K562 (cell line): ENCODE measurements around the gene SLC12A9. TPM values are rescaled to one million over a fixed set of nuclear protein-coding genes. Genes with fewer than 3 reads are reported as not detected.

Source experiments
- CREB3 ChIP-seq: fragments of 450-650 bp; conservative IDR thresholded peaks from 2 replicates; pipeline ENCODE4 v1.6.1; 2016; ENCODE audit warnings: missing genetic modification characterization, low read depth, mild to moderate bottlenecking, missing compliant biosample characterization, moderate library complexity
- GATAD2B ChIP-seq: fragments of 450-650 bp; IDR thresholded peaks from 2 replicates; pipeline ENCODE4 v1.6.1; 2017; ENCODE audit warnings: mild to moderate bottlenecking, borderline replicate concordance
- HDAC2 ChIP-seq: fragments of 450-650 bp; IDR thresholded peaks from 2 replicates; pipeline ENCODE4 v1.6.1; 2016; ENCODE audit warnings: mild to moderate bottlenecking
- HMG20A ChIP-seq: fragments of 450-650 bp; formaldehyde crosslinking; conservative IDR thresholded peaks from 2 replicates; pipeline ENCODE4 v1.4.0; 2020; ENCODE audit warnings: mild to moderate bottlenecking, mixed read lengths
- KLF13 ChIP-seq: fragments of 450-650 bp; IDR thresholded peaks from 2 replicates; pipeline ENCODE4 v1.6.1; 2016; ENCODE audit warnings: missing genetic modification characterization, low read depth, mild to moderate bottlenecking, missing compliant biosample characterization, moderate library complexity, borderline replicate concordance
- MXI1 ChIP-seq: IDR thresholded peaks from 2 replicates; pipeline ENCODE4 v1.6.1; 2011; ENCODE audit warnings: low read depth, mild to moderate bottlenecking, improper control_type of control experiment, low read length
- NFIX ChIP-seq: fragments of 250-450 bp; sonication (Bioruptor Pico); IDR thresholded peaks from 2 replicates; pipeline ENCODE4 v1.4.0; 2020; ENCODE audit warnings: low read depth, mild to moderate bottlenecking, moderate library complexity
- PHF8 ChIP-seq: fragments of 200-600 bp; sonication (generic); IDR thresholded peaks from 2 replicates; pipeline ENCODE4 v1.6.1; 2012; ENCODE audit warnings: mixed run types, mild to moderate bottlenecking, inconsistent platforms, low read length, moderate library complexity, borderline replicate concordance
- PML ChIP-seq: IDR thresholded peaks from 2 replicates; pipeline ENCODE4 v1.6.1; 2012; ENCODE audit warnings: low read length, inconsistent platforms
- RBM15 ChIP-seq: fragments of 200-400 bp; formaldehyde crosslinking; IDR thresholded peaks from 2 replicates; pipeline ENCODE4 v1.6.1; 2018; ENCODE audit warnings: mild to moderate bottlenecking, low read length, moderate library complexity; ENCODE audit not compliant: insufficient read depth
- RHOXF2B ChIP-seq: fragments of 250-450 bp; sonication (Bioruptor Pico); conservative IDR thresholded peaks from 2 replicates; pipeline ENCODE4 v1.5.1; 2021
- RREB1 ChIP-seq: fragments of 250-450 bp; sonication (Bioruptor Pico); IDR thresholded peaks from 2 replicates; pipeline ENCODE4 v1.4.0; 2020
- SOX6 ChIP-seq: fragments of 450-650 bp; IDR thresholded peaks from 2 replicates; pipeline ENCODE4 v1.6.1; 2014; ENCODE audit warnings: mild to moderate bottlenecking
- TARDBP ChIP-seq: fragments of 450-650 bp; IDR thresholded peaks from 2 replicates; pipeline ENCODE4 v1.6.1; 2016
- TBP ChIP-seq: optimal IDR thresholded peaks from 2 replicates; pipeline ENCODE3; 2011; ENCODE audit warnings: low read depth, low read length, improper control_type of control experiment
- TEAD2 ChIP-seq: fragments of 450-650 bp; IDR thresholded peaks from 2 replicates; pipeline ENCODE4 v1.6.1; 2016; ENCODE audit warnings: missing genetic modification characterization, control low read depth, missing compliant biosample characterization
- TFAP4 ChIP-seq: sonication (generic); formaldehyde crosslinking; IDR thresholded peaks from 2 replicates; pipeline ENCODE4 v1.8.0; 2022; ENCODE audit warnings: missing genetic modification reagents, mild to moderate bottlenecking, moderate library complexity, borderline replicate concordance
- TOE1 ChIP-seq, 2 experiments: fragments of 450-650 bp in 1 of 2; sonication (generic) in 1 of 2; formaldehyde crosslinking in 1 of 2; IDR thresholded peaks; 2 replicates each; pipeline versions ENCODE4 v1.7.1 to v1.8.0; 2016 to 2022; ENCODE audit warnings: borderline replicate concordance in 2 of 2, mild to moderate bottlenecking in 2 of 2, antibody characterized with exemption in 1 of 2, inconsistent platforms in 1 of 2, low read depth in 1 of 2, missing genetic modification reagents in 1 of 2, moderate library complexity in 1 of 2
- ZNF316 ChIP-seq: fragments of 450-650 bp; IDR thresholded peaks from 2 replicates; pipeline ENCODE4 v1.6.1; 2016
- ZNF589 ChIP-seq: fragments of 200-800 bp; sonication (Bioruptor generic); IDR thresholded peaks from 2 replicates; pipeline ENCODE4 v1.6.1; 2016; ENCODE audit warnings: low read depth, missing genetic modification characterization, missing compliant biosample characterization
- polyA plus RNA-seq, 8 experiments: library from polyadenylated mRNA; depleted of rRNA in 4 of 8; stranded (reverse) in 5 of 8; unstranded in 3 of 8; fragments of >200 nt; fragmentation: Nextera tagmentation in 2 of 8; fragmentation: Illumina TruSeq in 1 of 8; extraction: Ambion mirVana in 2 of 8; extraction: Trizol in 1 of 8; gene quantifications; 2 replicates each; pipeline versions ENCODE4 v1.2.1 to v1.2.3, GENCODE V29; 2011 to 2014; ENCODE audit warnings: inconsistent platforms in 1 of 8, missing spikeins in 1 of 8
- total RNA-seq, 7 experiments: library from RNA; depleted of rRNA in 6 of 7; stranded (reverse); fragments of >200 nt in 6 of 7; fragmentation: Illumina TruSeq in 2 of 7; extraction: Trizol in 2 of 7; gene quantifications; 2 replicates each; pipeline versions ENCODE4 v1.2.1 to v1.2.3, GENCODE V29; 2011 to 2021; ENCODE audit warnings: low replicate concordance in 1 of 7

Gene SLC12A9
- total and polyA plus RNA-seq, 9 of the 15 experiments (the other 6 are each of a cell fraction or from before 2014, with no cell fraction given) = 0.06 to 20.2 (median 10.7) TPM

- TF ChIP-seq ZNF589 (peak; percentile 96), RBM15 (no peak), TEAD2 (tag) (peak; percentile 99), TARDBP (peak; percentile 35; the same call in 1 of the 2 replicates), RREB1 (CRISPR knock-in tag) (0 out of 2 replicates have a peak, but pooled peaks have one; percentile 32), HMG20A (CRISPR knock-in tag) (no peak), TFAP4 (peak; percentile 89), SOX6 (peak; percentile 54), TBP (peak; percentile 74), MXI1 (no peak), PHF8 (peak; percentile 78; the same call in 1 of the 2 replicates), CREB3 (tag) (peak; percentile 95), NFIX (peak; percentile 14; the same call in 1 of the 2 replicates), TOE1 (IDR thresholded peaks at IDR 0.05; ENCODE audit: borderline replicate concordance) (peak; percentile 94), TOE1 (CRISPR knock-in tag; IDR thresholded peaks at IDR 0.05; ENCODE audit: borderline replicate concordance, low read depth) (no peak), PML (no peak; the same call in 1 of the 2 replicates), KLF13 (tag) (0 out of 2 replicates have a peak, but pooled peaks have one; percentile 34), ZNF316 (peak; percentile 86), GATAD2B (peak; percentile 38; the same call in 1 of the 2 replicates), RHOXF2B (0 out of 2 replicates have a peak, but pooled peaks have one; percentile 17), HDAC2 (peak; percentile 85)
These were observed 14.7 kb downstream of the SLC12A9 start, which contains the start of gene TRIP6 (continued) for GRCh38 chr7:100867040-100867775.
